SK-N-SH treated with all-trans-retinoic acid at 6 μM for 48 hours (cell line): ENCODE data around the gene PIGU.

Source experiments
- ARNTL ChIP-seq: fragments of 450-650 bp; formaldehyde crosslinking; IDR thresholded peaks from 2 replicates; pipeline ENCODE4 v1.5.0; 2020; ENCODE audit warnings: low read depth, mild to moderate bottlenecking, moderate library complexity, borderline replicate concordance
- TF ChIP-seq, protein P1 (sequence below): fragments of 250-450 bp; sonication (Bioruptor Pico); IDR thresholded peaks from 2 replicates; pipeline ENCODE4 v1.5.1; 2020; ENCODE audit warnings: low read depth, mild to moderate bottlenecking, moderate library complexity

- TF ChIP-seq ARNTL (CRISPR knock-in tag): no peak
- TF ChIP-seq, protein P1, sequence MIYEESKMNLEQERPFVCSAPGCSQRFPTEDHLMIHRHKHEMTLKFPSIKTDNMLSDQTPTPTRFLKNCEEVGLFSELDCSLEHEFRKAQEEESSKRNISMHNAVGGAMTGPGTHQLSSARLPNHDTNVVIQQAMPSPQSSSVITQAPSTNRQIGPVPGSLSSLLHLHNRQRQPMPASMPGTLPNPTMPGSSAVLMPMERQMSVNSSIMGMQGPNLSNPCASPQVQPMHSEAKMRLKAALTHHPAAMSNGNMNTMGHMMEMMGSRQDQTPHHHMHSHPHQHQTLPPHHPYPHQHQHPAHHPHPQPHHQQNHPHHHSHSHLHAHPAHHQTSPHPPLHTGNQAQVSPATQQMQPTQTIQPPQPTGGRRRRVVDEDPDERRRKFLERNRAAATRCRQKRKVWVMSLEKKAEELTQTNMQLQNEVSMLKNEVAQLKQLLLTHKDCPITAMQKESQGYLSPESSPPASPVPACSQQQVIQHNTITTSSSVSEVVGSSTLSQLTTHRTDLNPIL (CRISPR knock-in tag): no peak
These were observed 148.0 kb downstream of the PIGU start for GRCh38 chr20:34528921-34529297.
